Memory B cell (primary cell): ENCODE measurements around the gene ZMYND15.
"Not testable (repeated sequence)": the region's sequence is repeated elsewhere in the genome, so short reads cannot be mapped to it uniquely, and the experiment has no call there.

Source experiments
- ATAC-seq: fragments of 150-1000 bp; cut with Tn5 transposase; 2 replicates; pipeline ENCODE4 v1.10.0; 2021; ENCODE audit warnings: low read depth, mild to moderate bottlenecking, moderate library complexity
- DNase-seq, 2 donors: peaks; one replicate each; pipeline ENCODE4 v3.0.0; 2022; ENCODE audit warnings: low spot score in 2 of 2
- H3K27ac Mint-ChIP-seq: one replicate; pipeline ENCODE4 v1.8.0; 2022; ENCODE audit warnings: mild to moderate bottlenecking, moderate library complexity, mixed read lengths
- H3K27me3 Mint-ChIP-seq: one replicate; pipeline ENCODE4 v1.8.0; 2022; ENCODE audit warnings: mixed read lengths
- H3K36me3 Mint-ChIP-seq: one replicate; pipeline ENCODE4 v1.8.0; 2022; ENCODE audit warnings: mild to moderate bottlenecking, mixed read lengths
- H3K4me1 Mint-ChIP-seq: one replicate; pipeline ENCODE4 v1.8.0; 2022; ENCODE audit warnings: mixed read lengths
- H3K4me3 Mint-ChIP-seq: one replicate; pipeline ENCODE4 v1.8.0; 2022; ENCODE audit warnings: mild to moderate bottlenecking, moderate library complexity, mixed read lengths
- H3K9me3 Mint-ChIP-seq: one replicate; pipeline ENCODE4 v1.8.0; 2022; ENCODE audit warnings: mixed read lengths

Gene ZMYND15

GRCh38 chr17:4709794-4710692, 29.6 kb upstream of the ZMYND15 start, which contains the start of gene ARRB2:
TSS of gene ARRB2 (plus strand) at chr17:4710632. CDS start at chr17:4710722, 90 bp downstream.
- peak; percentile 92 to 96 for DNase-seq
- Mint-ChIP-seq H3K27ac (peak within 1 kb of the TSS; percentile 85), H3K27me3 (no peaks in the 10 kb centered on the region), H3K4me1 (peaks cover 28% of the 10 kb centered on the region), H3K9me3 (no peaks in the 10 kb centered on the region), H3K4me3 (peak within 1 kb of the TSS; percentile 96), H3K36me3 (no peaks in the 10 kb centered on the region)
- ATAC-seq: peak; percentile 81

GRCh38 chr17:4710693-4711634, 28.7 kb upstream of the ZMYND15 start:
- Mint-ChIP-seq H3K4me1 (peaks cover 35% of the 10 kb centered on the region), H3K27ac (peak overlapping the region; percentile 85), H3K4me3 (peak overlapping the region; percentile 96), H3K9me3 (no peaks in the 10 kb centered on the region), H3K36me3 (no peaks in the 10 kb centered on the region), H3K27me3 (no peaks in the 10 kb centered on the region)
- ATAC-seq: no peak
- DNase-seq: no peak

DNA sequence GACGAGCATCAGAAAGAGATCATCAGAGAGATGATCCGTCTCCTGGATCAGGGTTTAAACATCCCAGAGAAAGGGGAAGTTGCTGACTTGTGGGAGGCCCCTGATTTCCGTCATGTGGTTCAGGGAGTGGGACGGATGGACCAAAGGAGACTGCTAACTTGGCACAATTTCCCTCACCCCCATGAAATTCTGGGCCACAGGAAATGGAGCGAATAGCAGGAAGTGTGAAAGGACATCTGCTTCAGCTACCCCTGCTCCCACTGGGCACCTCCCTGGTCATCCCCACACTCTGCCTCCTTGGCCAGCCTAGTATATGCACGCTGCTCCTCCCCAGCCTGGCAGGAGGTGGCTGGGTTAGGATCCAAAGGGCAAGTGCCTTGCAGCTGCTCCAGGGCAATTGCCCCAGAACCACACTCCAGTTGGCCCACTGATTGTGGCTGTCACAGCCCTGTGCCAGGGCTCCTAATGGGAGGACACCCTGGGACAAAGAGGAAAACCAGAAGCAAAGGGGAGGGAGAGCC, 27.9 kb upstream of the ZMYND15 start:
- H3K4me1 Mint-ChIP-seq: peaks cover 35% of the 10 kb centered on the region
- no peaks in the 10 kb centered on the region for H3K27me3 Mint-ChIP-seq
- H3K4me3 Mint-ChIP-seq: peak overlapping the region; percentile 96

DNA sequence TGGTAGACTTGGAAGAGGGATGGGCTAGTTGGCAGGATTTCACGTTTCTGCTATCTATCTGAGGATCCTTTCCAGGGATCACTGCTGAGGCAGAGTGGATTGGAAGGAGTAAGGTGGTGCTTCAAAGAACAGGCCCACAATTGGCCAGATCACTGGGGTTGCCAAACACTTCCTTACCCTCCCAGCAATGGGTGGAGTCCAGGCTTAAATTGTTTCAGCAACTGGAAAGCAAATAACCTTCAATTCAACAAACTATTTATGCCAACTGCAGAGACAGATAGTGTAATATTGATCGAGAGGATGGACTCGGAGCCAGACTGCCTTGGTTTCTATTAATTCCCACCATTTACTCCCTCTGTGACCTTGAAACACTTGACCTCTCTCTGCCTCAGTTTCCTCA, 27.1 kb upstream of the ZMYND15 start:
- DNase-seq: no peak
- H3K36me3 Mint-ChIP-seq: peaks cover 3% of the 10 kb centered on the region
- no peak for ATAC-seq
- no peak overlapping the region for H3K27ac Mint-ChIP-seq
- no peak overlapping the region for H3K4me3 Mint-ChIP-seq
- no peaks in the 10 kb centered on the region for H3K9me3 Mint-ChIP-seq
- peaks cover 35% of the 10 kb centered on the region for H3K4me1 Mint-ChIP-seq
- no peaks in the 10 kb centered on the region for H3K27me3 Mint-ChIP-seq

More for the DNA sequence above, 27.9 kb upstream of the ZMYND15 start:
- Mint-ChIP-seq H3K9me3 (no peaks in the 10 kb centered on the region), H3K27ac (peak overlapping the region; percentile 85), H3K36me3 (no peaks in the 10 kb centered on the region)
- no peak for ATAC-seq
- DNase-seq: no peak

- ATAC-seq: not testable (repeated sequence)
These were observed 25.1 kb upstream of the ZMYND15 start for GRCh38 chr17:4714340-4715062.

GRCh38 chr17:4715063-4715744, 24.4 kb upstream of the ZMYND15 start:
- Mint-ChIP-seq H3K27ac (peak overlapping the region; percentile 79), H3K36me3 (peaks cover 12% of the 10 kb centered on the region), H3K4me3 (peak overlapping the region; percentile 40), H3K4me1 (peaks cover 30% of the 10 kb centered on the region), H3K9me3 (no peaks in the 10 kb centered on the region), H3K27me3 (no peaks in the 10 kb centered on the region)
- DNase-seq: no peak
- ATAC-seq: no peak

More at GRCh38 chr17:4714340-4715062, 25.1 kb upstream of the ZMYND15 start:
- peaks cover 12% of the 10 kb centered on the region for H3K36me3 Mint-ChIP-seq
- H3K4me3 Mint-ChIP-seq: peak overlapping the region; percentile 40
- H3K4me1 Mint-ChIP-seq: peaks cover 34% of the 10 kb centered on the region
- H3K27me3 Mint-ChIP-seq, DNase-seq, H3K9me3 Mint-ChIP-seq: not testable (repeated sequence)
- H3K27ac Mint-ChIP-seq: peak overlapping the region; percentile 79

GRCh38 chr17:4716081-4716480, 23.6 kb upstream of the ZMYND15 start:
- H3K4me3 Mint-ChIP-seq: no peak overlapping the region

GRCh38 chr17:4717791-4718190, 21.8 kb upstream of the ZMYND15 start:
- no peak overlapping the region for H3K27ac Mint-ChIP-seq
- DNase-seq (no peak), ATAC-seq (no peak)
- no peaks in the 10 kb centered on the region for H3K27me3 Mint-ChIP-seq
- H3K4me1 Mint-ChIP-seq: peaks cover 23% of the 10 kb centered on the region
- H3K4me3 Mint-ChIP-seq: no peak overlapping the region
- peaks cover 16% of the 10 kb centered on the region for H3K36me3 Mint-ChIP-seq
- H3K9me3 Mint-ChIP-seq: no peaks in the 10 kb centered on the region

More at GRCh38 chr17:4716081-4716480, 23.6 kb upstream of the ZMYND15 start:
- Mint-ChIP-seq H3K27me3 (no peaks in the 10 kb centered on the region), H3K9me3 (no peaks in the 10 kb centered on the region), H3K4me1 (peaks cover 30% of the 10 kb centered on the region), H3K36me3 (peaks cover 16% of the 10 kb centered on the region), H3K27ac (peak overlapping the region; percentile 79)
- ATAC-seq (no peak), DNase-seq (no peak)

DNA sequence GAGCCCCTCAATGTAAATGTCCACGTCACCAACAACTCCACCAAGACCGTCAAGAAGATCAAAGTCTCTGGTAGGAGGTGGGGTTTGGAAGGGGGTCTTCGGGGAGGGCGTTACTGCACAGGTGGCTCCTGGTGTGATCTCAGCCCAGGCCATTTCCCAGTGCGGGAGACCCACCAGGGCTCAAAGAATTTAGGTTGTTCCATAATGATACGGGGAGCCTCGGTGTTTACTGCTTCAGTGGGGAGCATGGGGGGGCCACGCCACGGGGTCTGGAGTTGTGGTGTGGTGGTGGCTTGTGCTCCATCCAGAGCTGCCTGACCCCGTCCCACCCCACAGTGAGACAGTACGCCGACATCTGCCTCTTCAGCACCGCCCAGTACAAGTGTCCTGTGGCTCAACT, 21.4 kb upstream of the ZMYND15 start:
- H3K27me3 Mint-ChIP-seq: no peaks in the 10 kb centered on the region
- H3K36me3 Mint-ChIP-seq: peaks cover 16% of the 10 kb centered on the region
- H3K9me3 Mint-ChIP-seq: no peaks in the 10 kb centered on the region
- ATAC-seq: no peak
- no peak overlapping the region for H3K27ac Mint-ChIP-seq
- no peak for DNase-seq
- H3K4me3 Mint-ChIP-seq: no peak overlapping the region
- H3K4me1 Mint-ChIP-seq: peaks cover 23% of the 10 kb centered on the region

DNA sequence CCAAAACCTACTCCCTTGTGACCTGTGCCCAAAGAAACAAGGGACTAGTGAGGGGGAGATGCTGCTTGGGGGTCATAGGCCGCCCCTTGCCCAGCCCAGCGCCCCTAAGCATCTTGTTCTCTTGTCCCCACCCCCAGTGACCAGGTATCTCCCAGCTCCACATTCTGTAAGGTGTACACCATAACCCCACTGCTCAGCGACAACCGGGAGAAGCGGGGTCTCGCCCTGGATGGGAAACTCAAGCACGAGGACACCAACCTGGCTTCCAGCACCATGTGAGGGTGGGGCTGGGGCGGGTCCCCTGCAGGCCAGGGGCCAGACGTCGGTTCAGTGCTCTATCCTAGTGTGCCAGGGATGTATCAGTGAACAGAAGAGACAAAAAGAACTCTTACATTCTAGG, 20.5 kb upstream of the ZMYND15 start:
- H3K4me3 Mint-ChIP-seq: no peak overlapping the region
- peaks cover 16% of the 10 kb centered on the region for H3K36me3 Mint-ChIP-seq
- H3K27ac Mint-ChIP-seq: no peak overlapping the region
- no peak for DNase-seq
- H3K4me1 Mint-ChIP-seq: peaks cover 18% of the 10 kb centered on the region
- no peaks in the 10 kb centered on the region for H3K27me3 Mint-ChIP-seq
- no peaks in the 10 kb centered on the region for H3K9me3 Mint-ChIP-seq
- no peak for ATAC-seq

DNA sequence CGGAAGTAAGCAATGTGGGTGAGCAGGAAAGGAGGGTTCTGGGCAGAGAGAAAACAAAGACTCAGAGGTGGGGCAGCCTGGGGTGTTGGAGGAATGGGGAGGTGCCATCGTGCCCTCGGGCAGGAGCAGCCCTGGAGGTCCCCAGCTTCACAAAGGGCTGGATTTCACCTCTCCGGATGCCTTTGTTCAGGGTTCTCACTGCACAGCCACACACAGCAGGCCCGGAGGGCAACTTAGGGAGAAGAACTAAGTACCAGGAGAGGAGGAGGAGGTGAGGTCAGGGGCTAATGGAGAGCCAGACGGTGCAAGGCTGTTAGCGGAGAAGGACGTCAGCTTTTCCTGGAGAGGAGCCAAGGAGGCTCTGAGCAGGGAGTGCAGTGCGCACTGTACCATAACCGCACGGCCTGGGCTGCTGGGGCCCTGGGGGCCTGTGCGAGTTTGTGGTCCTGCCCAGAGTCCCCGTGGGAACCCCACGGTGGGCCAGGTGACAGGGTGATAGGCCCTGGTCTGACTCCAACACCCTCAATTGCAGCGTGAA, 19.9 kb upstream of the ZMYND15 start:
- peaks cover 16% of the 10 kb centered on the region for H3K36me3 Mint-ChIP-seq
- ATAC-seq: no peak
- no peak for DNase-seq
- no peak overlapping the region for H3K27ac Mint-ChIP-seq
- H3K9me3 Mint-ChIP-seq: no peaks in the 10 kb centered on the region
- no peaks in the 10 kb centered on the region for H3K27me3 Mint-ChIP-seq
- H3K4me1 Mint-ChIP-seq: peaks cover 15% of the 10 kb centered on the region
- no peak overlapping the region for H3K4me3 Mint-ChIP-seq

- peaks cover 16% of the 10 kb centered on the region for H3K36me3 Mint-ChIP-seq
- H3K4me1 Mint-ChIP-seq: peaks cover 8% of the 10 kb centered on the region
- H3K4me3 Mint-ChIP-seq: no peak overlapping the region
- ATAC-seq (no peak), DNase-seq (no peak)
- no peaks in the 10 kb centered on the region for H3K27me3 Mint-ChIP-seq
- H3K9me3 Mint-ChIP-seq: no peaks in the 10 kb centered on the region
- peak overlapping the region; percentile 81 for H3K27ac Mint-ChIP-seq
These were observed 18.8 kb upstream of the ZMYND15 start for GRCh38 chr17:4720787-4721186.
